Subcutaneous abdominal adipose tissue (tissue), 5 donors: Measurements from ENCODE around the gene SLC25A11.

Source experiments
- H3K27ac ChIP-seq: one replicate; pipeline ENCODE4 v1.7.0; 2013; ENCODE audit warnings: low read depth, mild to moderate bottlenecking, inconsistent platforms, low read length, moderate library complexity
- H3K27me3 ChIP-seq, 5 donors: one replicate each; pipeline ENCODE4 v1.7.0; 2013; ENCODE audit warnings: low read length in 5 of 5, inconsistent platforms in 1 of 5; ENCODE audit not compliant: control insufficient read depth in 5 of 5, insufficient read depth in 4 of 5
- H3K36me3 ChIP-seq, 5 donors: one replicate each; pipeline ENCODE4 v1.7.0; 2013; ENCODE audit warnings: low read length in 5 of 5; ENCODE audit not compliant: control insufficient read depth in 5 of 5, insufficient read depth in 5 of 5
- H3K4me1 ChIP-seq, 5 donors: one replicate each; pipeline ENCODE4 v1.7.0; 2013; ENCODE audit warnings: low read length in 5 of 5, mild to moderate bottlenecking in 3 of 5, moderate library complexity in 1 of 5; ENCODE audit not compliant: control insufficient read depth in 5 of 5, insufficient read depth in 5 of 5
- H3K4me3 ChIP-seq, 5 donors: one replicate each; pipeline ENCODE4 v1.7.0; 2013; ENCODE audit warnings: low read length in 5 of 5, low read depth in 1 of 5
- H3K9ac ChIP-seq, 5 donors: one replicate each; pipeline ENCODE4 v1.7.0; 2013; ENCODE audit warnings: low read length in 5 of 5, mild to moderate bottlenecking in 4 of 5, moderate library complexity in 3 of 5
- H3K9me3 ChIP-seq, 5 donors: one replicate each; pipeline ENCODE4 v1.7.0; 2013; ENCODE audit warnings: low read length in 5 of 5; ENCODE audit not compliant: control insufficient read depth in 5 of 5
- donor health status: healthy.
- donor health status: healthy.
- donor health status: healthy.
- donor health status: healthy.
- donor health status: healthy.

Gene SLC25A11

DNA sequence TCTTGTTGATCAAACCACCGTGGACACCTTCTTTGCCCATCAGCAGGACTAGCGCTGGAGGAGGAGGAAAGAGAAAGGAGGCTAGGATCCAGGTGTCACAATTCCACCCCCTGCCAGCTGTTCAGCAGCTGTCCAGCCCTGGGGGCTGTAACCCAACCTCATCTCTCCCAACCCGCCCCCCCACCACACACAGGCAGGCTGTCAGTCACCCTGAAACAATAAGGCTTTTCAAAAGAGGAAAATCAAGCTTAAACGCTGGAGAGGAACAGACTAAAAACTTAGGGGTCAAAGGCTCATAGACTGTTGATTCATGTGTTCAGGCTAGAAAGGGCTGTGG, 6.1 kb upstream of the SLC25A11 start:
- H3K27me3 ChIP-seq: no peaks in the 10 kb centered on the region
- no peaks in the 10 kb centered on the region for H3K9me3 ChIP-seq

DNA sequence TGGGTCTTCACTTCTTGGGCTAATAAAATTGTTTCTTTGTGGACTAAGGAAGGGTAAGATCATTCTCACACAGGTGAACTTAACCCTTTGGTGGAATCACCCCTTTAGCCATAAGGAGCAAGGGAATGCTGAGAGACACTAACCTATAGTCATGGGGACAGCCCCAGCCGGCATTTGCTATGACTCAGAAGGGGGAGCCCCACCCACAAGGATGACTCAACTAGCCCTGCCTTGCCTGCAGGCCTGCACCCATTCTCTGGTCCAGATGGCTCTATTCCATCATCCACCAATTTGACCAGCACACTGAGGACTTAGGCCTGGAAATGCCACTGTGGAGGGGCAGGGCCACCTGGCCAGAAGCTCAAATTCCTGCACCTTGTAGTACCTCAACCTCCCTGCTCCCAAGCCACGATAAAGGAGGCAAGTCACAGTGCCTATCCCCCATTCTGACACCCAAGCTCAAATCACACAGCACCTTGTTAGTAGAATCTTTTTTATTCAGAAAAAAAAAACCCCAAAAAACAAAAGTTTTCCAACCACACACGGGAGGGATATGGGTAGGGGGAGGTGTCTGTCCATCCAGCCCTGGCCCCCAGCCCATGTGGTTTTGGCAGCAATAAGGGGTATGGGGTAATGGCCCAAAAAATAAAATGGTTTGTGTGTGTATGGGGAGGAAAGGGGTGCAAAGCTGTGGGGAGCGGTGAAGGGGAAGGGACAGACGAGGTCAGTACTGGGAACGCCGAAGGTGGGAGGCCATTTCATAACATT, 5.5 kb upstream of the SLC25A11 start:
- Histone ChIP-seq H3K9ac (peak overlapping the region; percentile 31 to 81 (median 52)), H3K4me1 (peaks cover 4 to 61% (median 49%) of the 10 kb centered on the region in 5 donors), H3K4me3 (peak overlapping the region in 3 of 5 donors; percentile 30 to 95 (median 31)), H3K36me3 (peaks cover 0 to 49% (median 44%) of the 10 kb centered on the region in 5 donors), H3K9me3 (no peaks in the 10 kb centered on the region), H3K27me3 (no peaks in the 10 kb centered on the region), H3K27ac (peak overlapping the region; percentile 96)

More for the DNA sequence above, 6.1 kb upstream of the SLC25A11 start:
- peak overlapping the region in 3 of 5 donors; percentile 84 to 99 (median 95) for H3K4me3 ChIP-seq
- peaks cover 3 to 61% (median 50%) of the 10 kb centered on the region in 5 donors for H3K4me1 ChIP-seq
- peak overlapping the region in 3 of 5 donors; percentile 27 to 81 (median 63) for H3K9ac ChIP-seq
- peaks cover 0 to 49% (median 44%) of the 10 kb centered on the region in 5 donors for H3K36me3 ChIP-seq
- H3K27ac ChIP-seq: peak overlapping the region; percentile 96

DNA sequence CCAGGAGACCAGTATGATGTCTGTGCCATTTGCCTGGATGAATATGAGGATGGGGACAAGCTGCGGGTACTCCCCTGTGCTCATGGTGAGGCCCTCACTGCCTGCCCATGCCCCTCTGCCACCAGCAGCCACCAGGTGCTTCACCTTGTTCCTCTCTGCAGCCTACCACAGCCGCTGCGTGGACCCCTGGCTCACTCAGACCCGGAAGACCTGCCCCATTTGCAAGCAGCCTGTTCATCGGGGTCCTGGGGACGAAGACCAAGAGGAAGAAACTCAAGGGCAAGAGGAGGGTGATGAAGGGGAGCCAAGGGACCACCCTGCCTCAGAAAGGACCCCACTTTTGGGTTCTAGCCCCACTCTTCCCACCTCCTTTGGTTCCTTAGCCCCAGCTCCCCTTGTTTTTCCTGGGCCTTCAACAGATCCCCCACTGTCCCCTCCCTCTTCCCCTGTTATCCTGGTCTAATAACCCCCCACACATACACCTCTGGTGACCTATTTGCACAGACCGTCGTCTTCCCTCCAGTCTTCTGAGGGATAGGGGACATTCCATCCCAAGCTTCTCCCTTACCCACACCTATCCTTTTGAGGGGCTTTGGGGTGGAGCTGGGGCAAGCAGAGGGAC, 4.8 kb upstream of the SLC25A11 start:
- peak overlapping the region; percentile 96 for H3K27ac ChIP-seq
- peaks cover 0 to 49% (median 44%) of the 10 kb centered on the region in 5 donors for H3K36me3 ChIP-seq
- peak overlapping the region in 1 of 5 donors; percentile 30 for H3K4me3 ChIP-seq
- H3K27me3 ChIP-seq: no peaks in the 10 kb centered on the region
- no peaks in the 10 kb centered on the region for H3K9me3 ChIP-seq
- H3K9ac ChIP-seq: peak overlapping the region; percentile 31 to 81 (median 52)
- H3K4me1 ChIP-seq: peaks cover 9 to 58% (median 45%) of the 10 kb centered on the region in 5 donors

DNA sequence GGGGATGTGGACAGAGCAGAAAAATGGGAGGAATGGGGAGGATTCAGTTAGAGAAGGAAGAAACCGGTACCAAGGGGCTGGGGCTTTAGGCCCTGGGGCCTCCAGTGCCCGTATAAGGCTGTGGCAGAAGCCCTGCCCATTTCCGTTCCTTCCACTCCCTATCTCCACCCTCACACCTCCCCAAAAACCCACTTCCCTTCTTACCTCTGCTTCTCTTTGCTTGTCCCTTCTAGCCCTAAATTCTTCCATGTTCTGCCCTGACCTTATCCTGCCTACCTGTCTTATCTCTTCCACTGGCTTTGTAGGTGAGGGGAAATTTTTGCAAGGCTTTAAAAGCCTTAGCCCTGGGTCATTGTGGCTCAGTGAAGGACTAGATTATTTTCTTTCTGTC, 4.3 kb upstream of the SLC25A11 start:
- H3K4me3 ChIP-seq: no peak overlapping the region

DNA sequence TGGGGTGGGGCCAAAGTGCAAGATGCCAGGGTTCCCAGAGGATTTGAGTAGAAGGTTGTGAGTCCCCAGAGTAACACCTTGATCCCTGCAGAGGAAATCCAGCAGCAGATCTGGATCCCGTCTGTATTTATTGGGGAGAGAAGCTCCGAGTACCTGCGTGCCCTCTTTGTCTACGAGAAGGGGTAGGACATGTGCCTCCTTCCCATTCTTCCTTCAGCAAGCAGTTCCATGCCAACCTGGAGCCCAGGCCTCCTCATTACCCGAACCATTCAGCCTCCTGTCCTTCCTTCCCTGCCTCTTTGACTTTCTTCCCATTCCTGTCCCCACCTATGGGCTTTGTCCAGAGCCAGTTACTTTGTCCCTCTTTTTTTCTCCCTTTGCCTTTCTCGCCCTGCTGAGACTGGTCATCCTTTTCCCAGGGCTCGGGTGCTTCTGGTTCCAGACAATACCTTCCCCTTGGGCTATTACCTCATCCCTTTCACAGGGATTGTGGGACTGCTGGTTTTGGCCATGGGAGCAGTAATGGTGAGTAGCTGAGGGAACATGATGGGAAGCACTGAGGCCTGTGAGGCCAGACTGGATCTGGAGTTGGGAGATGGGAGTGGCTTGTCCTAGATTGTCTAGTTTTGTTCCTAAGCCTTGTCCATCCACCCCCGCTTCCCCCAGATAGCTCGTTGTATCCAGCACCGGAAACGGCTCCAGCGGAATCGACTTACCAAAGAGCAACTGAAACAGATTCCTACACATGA, 3.1 kb upstream of the SLC25A11 start:
- peaks cover 14 to 73% (median 60%) of the 10 kb centered on the region in 5 donors for H3K4me1 ChIP-seq
- H3K27me3 ChIP-seq: no peaks in the 10 kb centered on the region
- no peaks in the 10 kb centered on the region for H3K9me3 ChIP-seq
- H3K4me3 ChIP-seq: no peak overlapping the region
- peak overlapping the region in 4 of 5 donors; percentile 26 to 52 (median 34) for H3K9ac ChIP-seq
- H3K36me3 ChIP-seq: peaks cover 0 to 55% (median 51%) of the 10 kb centered on the region in 5 donors
- H3K27ac ChIP-seq: peak overlapping the region; percentile 96

More for the DNA sequence above, 4.3 kb upstream of the SLC25A11 start:
- H3K36me3 ChIP-seq: peaks cover 0 to 49% (median 44%) of the 10 kb centered on the region in 5 donors
- H3K4me1 ChIP-seq: peaks cover 10 to 61% (median 50%) of the 10 kb centered on the region in 5 donors
- H3K27ac ChIP-seq: peak overlapping the region; percentile 96
- H3K27me3 ChIP-seq: no peaks in the 10 kb centered on the region
- no peaks in the 10 kb centered on the region for H3K9me3 ChIP-seq
- H3K9ac ChIP-seq: peak overlapping the region in 1 of 5 donors; percentile 52

DNA sequence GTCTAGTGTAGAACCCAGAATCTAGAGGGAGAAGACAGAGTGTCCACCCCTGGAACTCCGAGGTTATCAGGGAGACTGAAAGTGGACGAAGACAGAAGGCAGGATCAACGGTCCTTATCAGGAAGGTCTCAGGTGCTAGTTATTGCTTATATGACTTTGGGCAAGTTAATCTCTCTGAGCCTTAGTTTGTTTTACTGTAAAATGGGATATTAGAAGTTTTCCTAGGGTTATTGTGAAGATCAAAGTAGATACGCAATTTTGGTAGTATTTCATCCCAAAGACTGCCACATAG, 1.4 kb upstream of the SLC25A11 start:
- Histone ChIP-seq H3K4me3 (peak overlapping the region; percentile 89 to 90 (median 90)), H3K9me3 (no peaks in the 10 kb centered on the region), H3K4me1 (peaks cover 14 to 64% (median 51%) of the 10 kb centered on the region in 5 donors), H3K36me3 (peaks cover 0 to 64% (median 62%) of the 10 kb centered on the region in 5 donors), H3K27me3 (no peaks in the 10 kb centered on the region), H3K9ac (peak overlapping the region in 4 of 5 donors; percentile 93 to 98 (median 97)), H3K27ac (peak overlapping the region; percentile 93)

DNA sequence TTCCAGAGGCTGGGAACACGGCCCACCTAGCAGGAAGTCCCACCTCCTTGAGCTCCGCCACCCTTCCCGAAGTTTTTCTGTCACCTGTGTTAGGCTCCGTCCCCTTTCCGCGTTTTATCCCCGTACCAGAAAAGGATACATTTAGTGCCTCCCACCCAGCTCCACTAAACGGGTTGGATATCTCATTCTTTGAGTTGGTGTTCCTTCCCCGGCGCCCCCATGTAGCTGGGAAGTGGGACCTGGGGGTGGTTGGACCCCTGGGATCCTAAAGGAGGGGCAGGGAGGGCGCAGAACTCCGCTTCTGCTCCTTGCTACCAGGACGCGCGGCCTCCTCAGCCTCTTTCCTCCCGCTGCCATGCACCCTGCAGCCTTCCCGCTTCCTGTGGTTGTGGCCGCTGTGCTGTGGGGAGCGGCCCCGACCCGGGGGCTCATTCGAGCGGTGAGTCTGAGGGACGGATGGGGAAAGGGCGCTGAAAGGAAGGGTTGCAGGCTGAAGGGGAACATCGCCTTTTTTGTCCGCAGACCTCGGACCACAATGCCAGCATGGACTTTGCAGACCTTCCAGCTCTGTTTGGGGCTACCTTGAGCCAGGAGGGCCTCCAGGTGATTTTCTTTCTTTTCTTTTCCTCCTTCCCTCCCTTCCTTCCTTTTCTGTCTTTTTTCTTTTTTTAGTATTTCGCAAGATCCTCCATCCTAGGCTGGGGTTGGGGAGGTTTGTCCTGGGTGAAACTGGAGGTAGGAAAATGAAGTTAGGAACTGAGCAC, 891 bp upstream of the SLC25A11 start:
- peaks cover 0 to 64% (median 62%) of the 10 kb centered on the region in 5 donors for H3K36me3 ChIP-seq

DNA sequence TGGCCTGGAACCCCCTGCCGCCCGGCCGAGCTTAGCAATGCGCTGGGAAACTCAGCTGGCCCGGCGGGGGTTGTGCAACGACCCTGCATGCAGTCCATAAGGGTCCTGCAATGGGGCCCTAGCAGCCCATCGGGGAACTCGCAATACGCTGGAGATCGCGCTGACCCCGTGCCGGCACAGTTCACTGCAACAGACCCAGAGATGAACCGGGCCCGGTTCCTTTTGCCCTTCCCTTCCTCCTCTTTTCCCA, 375 bp downstream of the SLC25A11 start:
- Histone ChIP-seq H3K27ac (peak overlapping the region; percentile 93), H3K4me1 (peaks cover 11 to 49% (median 36%) of the 10 kb centered on the region in 5 donors), H3K4me3 (peak overlapping the region; percentile 89 to 91 (median 90)), H3K9ac (peak overlapping the region; percentile 73 to 98 (median 89)), H3K36me3 (peaks cover 0 to 55% (median 51%) of the 10 kb centered on the region in 5 donors), H3K9me3 (no peaks in the 10 kb centered on the region), H3K27me3 (no peaks in the 10 kb centered on the region)

More for the DNA sequence above, 891 bp upstream of the SLC25A11 start:
- H3K27me3 ChIP-seq: no peaks in the 10 kb centered on the region
- peak overlapping the region; percentile 93 for H3K27ac ChIP-seq
- peak overlapping the region; percentile 81 to 98 (median 97) for H3K9ac ChIP-seq
- no peaks in the 10 kb centered on the region for H3K9me3 ChIP-seq
- H3K4me3 ChIP-seq: peak overlapping the region; percentile 89 to 90 (median 90)
- H3K4me1 ChIP-seq: peaks cover 11 to 59% (median 46%) of the 10 kb centered on the region in 5 donors

DNA sequence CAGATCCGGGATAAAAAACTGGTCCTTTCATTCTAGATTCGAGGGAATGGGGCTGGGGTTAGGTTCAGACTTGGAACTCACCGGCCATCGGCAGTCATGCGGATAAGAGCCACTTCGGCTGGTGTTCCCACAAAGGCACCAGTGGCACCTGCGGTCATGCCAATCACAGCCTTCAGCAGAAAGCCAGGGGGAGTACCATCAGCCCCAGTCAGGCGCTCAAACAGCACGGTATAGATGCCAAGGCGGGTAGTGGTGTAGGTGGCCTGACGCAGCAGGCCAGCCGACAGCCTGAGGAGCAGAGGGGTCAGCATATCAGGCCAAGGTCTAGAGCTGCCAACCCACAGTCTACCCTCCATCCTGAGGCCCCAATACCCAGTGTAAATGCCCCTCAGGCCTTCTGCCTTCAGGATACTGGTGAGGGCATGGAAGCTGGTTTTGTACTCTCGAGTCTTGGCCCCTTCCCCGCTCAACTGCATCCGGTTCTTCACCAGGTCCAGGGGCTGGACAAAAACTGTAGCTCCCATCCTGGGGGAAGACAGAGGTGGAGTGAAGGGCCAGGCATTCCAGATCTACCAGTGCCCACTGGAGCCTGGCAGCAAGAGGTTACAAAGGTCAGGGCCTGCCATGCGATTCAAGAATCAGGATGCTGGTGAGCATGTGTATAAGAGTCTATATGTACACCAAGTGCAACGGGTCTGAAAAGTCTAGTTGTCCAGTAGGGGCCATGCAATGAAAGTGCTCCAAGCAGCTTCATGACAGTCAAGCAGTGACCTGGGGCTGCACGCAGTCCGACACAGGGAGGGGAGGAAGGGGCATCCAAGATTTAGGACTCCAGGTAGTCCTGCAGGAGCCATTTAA, 929 bp downstream of the SLC25A11 start:
- Histone ChIP-seq H3K9me3 (no peaks in the 10 kb centered on the region), H3K36me3 (peaks cover 0 to 50% (median 46%) of the 10 kb centered on the region in 5 donors), H3K4me1 (peaks cover 11 to 52% (median 38%) of the 10 kb centered on the region in 5 donors)

More for the DNA sequence above, 929 bp downstream of the SLC25A11 start:
- Histone ChIP-seq H3K27ac (peak overlapping the region; percentile 93), H3K27me3 (no peaks in the 10 kb centered on the region), H3K4me3 (peak overlapping the region; percentile 89 to 91 (median 90)), H3K9ac (peak overlapping the region; percentile 73 to 98 (median 89))
